GM10847 (cell line): ENCODE data around the gene PHAF1.

Experiments used
- POLR2A ChIP-seq: IDR thresholded peaks from 2 replicates; pipeline ENCODE4 v1.6.1; 2011; ENCODE audit not compliant: insufficient read length; ENCODE audit errors: extremely low read depth

Gene PHAF1

GRCh38 chr16:67174706-67175231 lies 65.0 kb downstream of the PHAF1 start:
- no peak for TF ChIP-seq POLR2A

GRCh38 chr16:67176662-67177061 lies 66.9 kb downstream of the PHAF1 start:
- no peak for TF ChIP-seq POLR2A

GRCh38 chr16:67177743-67178699 lies 68.3 kb downstream of the PHAF1 start:
- no peak for TF ChIP-seq POLR2A

- TF ChIP-seq POLR2A = no peak
Observed at GRCh38 chr16:67179421-67180080, 69.8 kb downstream of the PHAF1 start.

- TF ChIP-seq POLR2A = no peak
Observed at GRCh38 chr16:67180166-67180565, 70.4 kb downstream of the PHAF1 start.

- TF ChIP-seq POLR2A = no peak
Observed at GRCh38 chr16:67181346-67181745, 71.6 kb downstream of the PHAF1 start.

- TF ChIP-seq POLR2A = no peak
Observed at GRCh38 chr16:67182288-67182687, 72.5 kb downstream of the PHAF1 start.

GRCh38 chr16:67183284-67183626 lies 73.5 kb downstream of the PHAF1 start:
- no peak for TF ChIP-seq POLR2A

- TF ChIP-seq POLR2A = no peak
Observed at GRCh38 chr16:67183627-67184452, 74.1 kb downstream of the PHAF1 start, which contains the start of gene MATCAP1. MATCAP1 (minus strand) TSS chr16:67183963; CDS start chr16:67180610, 3,353 bp downstream.

GRCh38 chr16:67184453-67184994 lies 74.8 kb downstream of the PHAF1 start:
- TF ChIP-seq POLR2A = no peak

- no peak for TF ChIP-seq POLR2A
Observed at GRCh38 chr16:67184995-67185650, 75.4 kb downstream of the PHAF1 start.

GRCh38 chr16:67185651-67186134 lies 76.0 kb downstream of the PHAF1 start:
- no peak for TF ChIP-seq POLR2A

GRCh38 chr16:67186550-67186950 lies 76.8 kb downstream of the PHAF1 start:
- TF ChIP-seq POLR2A = no peak
